ENCODE results near the gene NRCAM. TPM values are rescaled to one million over a fixed set of nuclear protein-coding genes. Genes with fewer than 3 reads are reported as not detected.

NRCAM gene
- total and polyA plus RNA-seq, 7 donors, result 1.3 to 3.9 (median 1.8) TPM; not detected in 2

DNA sequence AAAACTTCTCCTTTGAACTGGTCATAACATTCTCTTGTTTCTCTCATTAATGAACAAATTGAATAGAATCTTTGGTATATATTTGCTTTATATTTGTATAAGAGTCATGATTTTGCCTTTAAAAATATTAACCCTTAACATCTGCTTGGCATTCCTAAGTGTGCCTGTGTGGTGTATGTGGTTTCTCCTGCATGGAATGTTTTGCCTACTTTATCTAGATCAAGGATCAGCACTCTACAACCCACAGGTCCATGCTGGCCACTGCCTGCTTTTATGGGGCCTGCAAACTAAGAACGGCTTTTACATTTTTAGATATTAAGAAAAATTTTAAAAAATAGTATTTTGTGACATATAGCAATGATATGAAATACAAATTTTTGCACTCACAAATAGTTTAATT, 321.8 kb downstream of the NRCAM start:
- Histone ChIP-seq H3K9me3 (no peaks in the 10 kb centered on the region), H3K27me3 (no peaks in the 10 kb centered on the region)
- WGBS, 2 donors, result 95 to 97% methylated on average over 1 of the region's 1 CpG

DNA sequence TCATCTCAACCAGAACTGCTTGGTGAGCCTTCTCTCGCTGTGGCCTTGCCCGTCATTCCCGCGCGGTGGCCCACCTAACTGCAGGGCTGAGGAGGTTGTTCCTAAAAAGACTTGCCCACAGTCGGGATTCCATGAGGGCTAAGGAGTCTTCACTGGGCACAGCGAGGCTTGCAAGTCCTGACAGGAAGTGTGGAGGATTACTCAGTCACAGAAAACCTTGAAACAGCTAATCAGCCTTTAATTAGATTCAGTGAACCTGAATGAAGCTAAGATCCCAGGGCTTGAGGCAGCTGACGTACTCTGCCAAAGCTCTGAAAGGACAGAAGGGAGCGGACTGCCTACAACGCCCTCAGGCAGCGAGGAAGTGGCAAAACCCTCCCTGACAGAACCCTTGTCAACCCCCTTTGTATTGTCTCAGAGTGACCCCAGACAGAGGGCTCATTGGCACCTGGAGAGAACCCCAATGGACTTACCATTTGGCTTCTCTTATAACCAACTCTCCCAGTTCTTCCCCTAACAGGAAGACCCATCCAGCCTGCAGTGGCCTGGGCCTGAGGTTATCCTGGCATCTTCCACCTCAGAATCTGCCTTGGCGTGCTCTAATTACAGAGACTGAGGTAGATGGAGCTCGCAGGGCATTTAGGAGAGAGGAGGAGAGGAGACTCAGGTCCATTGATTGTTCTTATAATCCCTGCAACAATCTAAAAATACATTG, 323.5 kb downstream of the NRCAM start:
- 94 to 95% methylated on average over 13 of the region's 13 CpGs for WGBS, 2 donors
- H3K4me1 ChIP-seq, result no peaks in the 10 kb centered on the region
- no peak overlapping the region for H3K27ac ChIP-seq
- intact Hi-C loops (cut with DNase I), result no loop called here
- no peak for DNase-seq
- no peak overlapping the region for H3K4me3 ChIP-seq
- no peaks in the 10 kb centered on the region for H3K9me3 ChIP-seq
- no peaks in the 10 kb centered on the region for H3K27me3 ChIP-seq
- TF ChIP-seq POLR2A (IDR thresholded peaks at IDR 0.05), result no peak
- TF ChIP-seq CTCF (IDR thresholded peaks at IDR 0.05), result no peak
- TF ChIP-seq EP300 (IDR thresholded peaks at IDR 0.05), result no peak
- TF ChIP-seq POLR2AphosphoS5 (IDR thresholded peaks at IDR 0.05), result no peak
- no peaks in the 10 kb centered on the region for H3K36me3 ChIP-seq

More for the DNA sequence above, 321.8 kb downstream of the NRCAM start:
- TF ChIP-seq CTCF (IDR thresholded peaks at IDR 0.05) (no peak), POLR2A (IDR thresholded peaks at IDR 0.05) (no peak), POLR2AphosphoS5 (IDR thresholded peaks at IDR 0.05) (no peak), EP300 (IDR thresholded peaks at IDR 0.05) (no peak)
- H3K27ac ChIP-seq, result no peak overlapping the region
- intact Hi-C loops (cut with DNase I), result no loop called here
- no peak for DNase-seq
- no peaks in the 10 kb centered on the region for H3K36me3 ChIP-seq
- H3K4me3 ChIP-seq, result no peak overlapping the region
- peaks cover 0 to 17% (median 9%) of the 10 kb centered on the region in 4 donors for H3K4me1 ChIP-seq

DNA sequence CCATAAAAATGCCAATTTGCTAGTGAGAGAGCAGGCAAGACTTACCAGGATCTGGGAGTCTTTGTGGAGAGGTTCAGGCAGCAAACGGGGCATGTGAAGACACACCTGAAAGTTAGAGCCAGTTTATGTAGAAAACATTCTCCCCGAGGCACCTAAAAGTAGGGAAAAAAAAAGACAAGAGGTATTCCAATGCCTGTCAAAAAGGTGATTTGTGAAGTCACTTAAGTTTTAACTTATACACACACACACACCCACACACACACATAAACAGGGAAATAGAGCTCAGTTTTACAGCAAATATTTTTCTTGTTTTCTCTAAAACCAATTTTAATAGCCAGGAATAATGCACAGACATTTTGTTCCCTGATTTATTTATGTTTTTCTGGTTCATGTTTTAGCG, 326.0 kb downstream of the NRCAM start, which contains the start of gene LAMB4:
Gene LAMB4, minus strand, starts transcription at position 101 of the 400 bp plus-strand sequence. CDS start 7,197 bp downstream, outside the sequence.
- no peaks in the 10 kb centered on the region for H3K27me3 ChIP-seq
- H3K9me3 ChIP-seq, result no peaks in the 10 kb centered on the region
- H3K4me1 ChIP-seq, result no peaks in the 10 kb centered on the region
- H3K27ac ChIP-seq, result no peak within 1 kb of the TSS
- no peak for DNase-seq
- no peaks in the 10 kb centered on the region for H3K36me3 ChIP-seq
- no peak within 1 kb of the TSS for H3K4me3 ChIP-seq
- WGBS, 2 donors, result 90 to 93% methylated on average over 3 of the region's 3 CpGs
- intact Hi-C loops (cut with DNase I), result no loop called here
- TF ChIP-seq POLR2AphosphoS5 (IDR thresholded peaks at IDR 0.05), result no peak
- no peak for TF ChIP-seq EP300 (IDR thresholded peaks at IDR 0.05)
- TF ChIP-seq CTCF (IDR thresholded peaks at IDR 0.05), result no peak
- TF ChIP-seq POLR2A (IDR thresholded peaks at IDR 0.05), result no peak

DNA sequence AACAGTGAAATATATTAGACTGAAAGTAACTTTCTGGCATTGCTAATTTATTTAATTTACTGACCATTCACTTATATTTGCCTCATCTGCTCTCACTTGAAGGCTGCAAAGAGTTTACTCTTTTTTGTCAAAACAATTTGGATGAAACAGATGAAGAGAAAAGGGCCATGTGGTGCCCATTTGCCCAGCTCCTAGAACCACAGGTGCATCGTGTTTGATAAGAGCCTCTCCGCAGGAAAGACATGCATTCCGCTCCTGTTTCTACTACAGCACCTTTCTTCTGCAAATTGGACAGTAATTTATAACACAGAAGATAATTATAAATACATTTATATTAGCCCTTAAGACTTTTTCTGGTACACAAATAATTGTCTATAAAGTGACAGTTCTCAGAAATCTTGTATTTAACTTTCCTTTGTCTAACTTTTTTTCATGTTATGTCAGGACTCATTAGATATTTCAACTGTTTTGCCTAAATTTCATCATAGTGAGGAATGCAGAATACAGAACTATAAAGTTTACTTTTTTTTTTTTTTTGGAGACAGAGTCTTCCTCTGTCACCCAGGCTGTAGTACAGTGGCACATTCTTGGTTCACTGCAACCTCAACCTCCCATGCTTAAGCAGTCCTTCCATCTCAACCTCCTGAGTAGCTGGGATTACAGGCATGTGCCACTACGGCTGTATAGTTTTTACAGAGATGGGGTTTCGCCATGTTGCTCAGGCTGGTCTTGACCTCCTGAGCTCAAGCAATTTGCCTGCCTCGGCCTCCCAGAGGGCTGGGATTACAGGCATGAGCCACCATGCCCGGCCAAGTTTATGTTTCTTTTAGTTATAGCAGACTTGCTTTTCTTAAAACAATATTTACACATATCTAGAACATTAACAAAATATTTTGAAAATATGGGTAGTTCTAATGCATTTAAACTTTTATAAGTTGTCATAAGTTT, 326.9 kb downstream of the NRCAM start:
- H3K4me1 ChIP-seq, result no peaks in the 10 kb centered on the region
- no peaks in the 10 kb centered on the region for H3K27me3 ChIP-seq
- no peak overlapping the region for H3K27ac ChIP-seq
- TF ChIP-seq EP300 (IDR thresholded peaks at IDR 0.05) (no peak), POLR2A (IDR thresholded peaks at IDR 0.05) (no peak), POLR2AphosphoS5 (IDR thresholded peaks at IDR 0.05) (no peak), CTCF (IDR thresholded peaks at IDR 0.05) (no peak)
- H3K4me3 ChIP-seq, result no peak overlapping the region
- intact Hi-C loops (cut with DNase I), result no loop called here
- no peak for DNase-seq
- WGBS, 2 donors, result 82 to 85% methylated on average over 7 of the region's 7 CpGs
- no peaks in the 10 kb centered on the region for H3K36me3 ChIP-seq
- no peaks in the 10 kb centered on the region for H3K9me3 ChIP-seq

Measured in sigmoid colon (tissue), 7 donors.